Neural cell (in vitro differentiated cells): Measurements from ENCODE around the gene ITGAX. TPM values are rescaled to one million over a fixed set of nuclear protein-coding genes. Genes with fewer than 3 reads are reported as not detected.

Source experiments
- H2AFZ ChIP-seq: fragments of 200-600, 300-800 bp; sonication (generic), shearing (Covaris generic); 2 replicates; pipeline ENCODE4 v1.6.0; 2014; ENCODE audit warnings: low read depth, mild to moderate bottlenecking, antibody characterized with exemption, low read length, moderate library complexity
- H3F3A ChIP-seq: fragments of 200-600 bp; shearing (Covaris generic); 2 replicates; pipeline ENCODE4 v1.6.1; 2016; ENCODE audit warnings: mild to moderate bottlenecking, moderate library complexity, mixed read lengths, antibody characterized with exemption, low read length; ENCODE audit not compliant: insufficient read depth, poor library complexity, severe bottlenecking
- H3K27ac ChIP-seq: fragments of 200-600, 300-800 bp; sonication (generic), shearing (Covaris generic); 2 replicates; pipeline ENCODE4 v1.5.1; 2014; ENCODE audit warnings: mild to moderate bottlenecking, low read length, moderate library complexity
- H3K27me3 ChIP-seq: fragments of 300-800, 200-600 bp; sonication (generic), shearing (Covaris generic); 2 replicates; pipeline ENCODE4 v1.6.0; 2014; ENCODE audit warnings: mild to moderate bottlenecking, low read depth, low read length, moderate library complexity; ENCODE audit not compliant: insufficient read depth
- H3K36me3 ChIP-seq: fragments of 300-800, 200-600 bp; sonication (generic), shearing (Covaris generic); 2 replicates; pipeline ENCODE4 v1.5.1; 2014; ENCODE audit warnings: mild to moderate bottlenecking, antibody characterized with exemption, low read length, moderate library complexity; ENCODE audit not compliant: insufficient read depth
- H3K4me2 ChIP-seq: fragments of 300-800, 200-600 bp; sonication (generic), shearing (Covaris generic); 2 replicates; pipeline ENCODE4 v1.6.0; 2014; ENCODE audit warnings: mild to moderate bottlenecking, low read length
- H3K4me3 ChIP-seq: fragments of 300-800, 200-600 bp; sonication (generic), shearing (Covaris generic); 2 replicates; pipeline ENCODE4 v1.5.1; 2014; ENCODE audit warnings: mild to moderate bottlenecking, low read length, moderate library complexity
- H3K79me2 ChIP-seq: fragments of 200-600 bp; shearing (Covaris generic); replicated peaks from 2 replicates; pipeline ENCODE4 v1.6.0; 2014; ENCODE audit warnings: mild to moderate bottlenecking, low read length, moderate library complexity; ENCODE audit not compliant: insufficient read depth
- H3K9ac ChIP-seq: fragments of 300-800, 200-600 bp; sonication (generic), shearing (Covaris generic); 2 replicates; pipeline ENCODE4 v1.6.1; 2016; ENCODE audit warnings: mild to moderate bottlenecking, low read length, mixed read lengths
- H3K9me2 ChIP-seq: fragments of 200-600 bp; shearing (Covaris generic); 2 replicates; pipeline ENCODE4 v1.6.1; 2016; ENCODE audit warnings: mild to moderate bottlenecking, low read length, mixed read lengths; ENCODE audit not compliant: insufficient read depth
- H3K9me3 ChIP-seq: fragments of 200-600, 300-800 bp; sonication (generic), shearing (Covaris generic); 2 replicates; pipeline ENCODE4 v1.6.1; 2016; ENCODE audit warnings: mild to moderate bottlenecking, mixed run types, low read length, moderate library complexity, mixed read lengths
- H4K20me1 ChIP-seq: fragments of 200-600 bp; shearing (Covaris generic); 2 replicates; pipeline ENCODE4 v1.6.1; 2016; ENCODE audit warnings: mild to moderate bottlenecking, mixed run types; ENCODE audit not compliant: insufficient read depth
- EP300 ChIP-seq: fragments of 450-650 bp; conservative IDR thresholded peaks from 2 replicates; pipeline ENCODE4 v1.6.1; 2014; ENCODE audit warnings: antibody characterized with exemption, mild to moderate bottlenecking, moderate library complexity; ENCODE audit not compliant: poor library complexity, severe bottlenecking
- EZH2 ChIP-seq: fragments of 200-600, 300-800 bp; shearing (Covaris generic), sonication (generic); IDR thresholded peaks from 2 replicates; pipeline ENCODE4 v1.6.1; 2014; ENCODE audit warnings: antibody characterized with exemption, low read length, borderline replicate concordance, mild to moderate bottlenecking; ENCODE audit not compliant: insufficient read depth, poor library complexity, severe bottlenecking
- MXI1 ChIP-seq: fragments of 450-650 bp; conservative IDR thresholded peaks from 2 replicates; pipeline ENCODE4 v1.6.1; 2014; ENCODE audit warnings: antibody characterized with exemption, mild to moderate bottlenecking; ENCODE audit not compliant: poor library complexity, severe bottlenecking
- POLR2AphosphoS5 ChIP-seq: IDR thresholded peaks from 2 replicates; pipeline ENCODE4 v1.6.1; 2012
- RAD21 ChIP-seq: fragments of 450-650 bp; conservative IDR thresholded peaks from 2 replicates; pipeline ENCODE4 v1.6.1; 2014; ENCODE audit warnings: antibody characterized with exemption, mild to moderate bottlenecking, moderate library complexity
- SMC3 ChIP-seq: fragments of 450-650 bp; conservative IDR thresholded peaks from 2 replicates; pipeline ENCODE4 v1.6.1; 2014; ENCODE audit warnings: antibody characterized with exemption, mild to moderate bottlenecking, moderate library complexity; ENCODE audit not compliant: poor library complexity
- TAF1 ChIP-seq: IDR thresholded peaks from 2 replicates; pipeline ENCODE4 v1.6.1; 2012; ENCODE audit warnings: low read depth
- polyA plus RNA-seq: library from polyadenylated mRNA; depleted of rRNA; stranded (reverse); fragments of >200 nt; gene quantifications from 2 replicates; pipeline ENCODE4 v1.2.3, GENCODE V29; 2014
- TF ChIP-seq, protein P1 (sequence below): fragments of 450-650 bp; IDR thresholded peaks from 2 replicates; pipeline ENCODE4 v1.5.1; 2014; ENCODE audit warnings: antibody characterized with exemption, mild to moderate bottlenecking, moderate library complexity; ENCODE audit not compliant: poor library complexity, severe bottlenecking
- TF ChIP-seq, protein P2 (sequence below): IDR thresholded peaks from 2 replicates; pipeline ENCODE4 v1.6.1; 2012; ENCODE audit warnings: borderline replicate concordance

Gene ITGAX
- polyA plus RNA-seq, 1 donor from 2014 or later: not detected

DNA sequence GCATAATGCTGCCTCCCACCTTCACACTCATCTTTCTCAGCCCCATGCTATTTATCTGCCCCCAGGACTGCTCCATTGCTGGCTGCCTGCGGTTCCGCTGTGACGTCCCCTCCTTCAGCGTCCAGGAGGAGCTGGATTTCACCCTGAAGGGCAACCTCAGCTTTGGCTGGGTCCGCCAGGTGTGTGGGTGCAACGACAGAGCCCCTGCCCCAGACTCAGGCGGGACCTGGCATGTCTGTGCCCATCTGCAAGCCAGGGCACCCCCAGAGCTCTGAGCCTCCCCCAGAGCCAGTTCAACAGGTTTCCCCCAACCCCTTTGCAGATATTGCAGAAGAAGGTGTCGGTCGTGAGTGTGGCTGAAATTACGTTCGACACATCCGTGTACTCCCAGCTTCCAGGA is 25.2 kb downstream of the ITGAX start:
- Histone ChIP-seq H3K27me3 (no peaks in the 10 kb centered on the region), H3K79me2 (no peaks in the 10 kb centered on the region), H3K27ac (no peak overlapping the region), H3F3A (no peaks in the 10 kb centered on the region), H3K9me2 (no peaks in the 10 kb centered on the region), H3K4me3 (no peak overlapping the region), H3K9me3 (no peaks in the 10 kb centered on the region), H3K9ac (no peak overlapping the region), H2AFZ (no peak overlapping the region), H3K4me2 (no peak overlapping the region), H4K20me1 (no peaks in the 10 kb centered on the region), H3K36me3 (no peaks in the 10 kb centered on the region)
- TF ChIP-seq, protein P1, sequence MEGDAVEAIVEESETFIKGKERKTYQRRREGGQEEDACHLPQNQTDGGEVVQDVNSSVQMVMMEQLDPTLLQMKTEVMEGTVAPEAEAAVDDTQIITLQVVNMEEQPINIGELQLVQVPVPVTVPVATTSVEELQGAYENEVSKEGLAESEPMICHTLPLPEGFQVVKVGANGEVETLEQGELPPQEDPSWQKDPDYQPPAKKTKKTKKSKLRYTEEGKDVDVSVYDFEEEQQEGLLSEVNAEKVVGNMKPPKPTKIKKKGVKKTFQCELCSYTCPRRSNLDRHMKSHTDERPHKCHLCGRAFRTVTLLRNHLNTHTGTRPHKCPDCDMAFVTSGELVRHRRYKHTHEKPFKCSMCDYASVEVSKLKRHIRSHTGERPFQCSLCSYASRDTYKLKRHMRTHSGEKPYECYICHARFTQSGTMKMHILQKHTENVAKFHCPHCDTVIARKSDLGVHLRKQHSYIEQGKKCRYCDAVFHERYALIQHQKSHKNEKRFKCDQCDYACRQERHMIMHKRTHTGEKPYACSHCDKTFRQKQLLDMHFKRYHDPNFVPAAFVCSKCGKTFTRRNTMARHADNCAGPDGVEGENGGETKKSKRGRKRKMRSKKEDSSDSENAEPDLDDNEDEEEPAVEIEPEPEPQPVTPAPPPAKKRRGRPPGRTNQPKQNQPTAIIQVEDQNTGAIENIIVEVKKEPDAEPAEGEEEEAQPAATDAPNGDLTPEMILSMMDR: no peak
- no peak for TF ChIP-seq SMC3
- no peak for TF ChIP-seq MXI1
- TF ChIP-seq EZH2: no peak
- no peak for TF ChIP-seq EP300
- TF ChIP-seq TAF1: no peak
- no peak for TF ChIP-seq RAD21
- TF ChIP-seq, protein P2, sequence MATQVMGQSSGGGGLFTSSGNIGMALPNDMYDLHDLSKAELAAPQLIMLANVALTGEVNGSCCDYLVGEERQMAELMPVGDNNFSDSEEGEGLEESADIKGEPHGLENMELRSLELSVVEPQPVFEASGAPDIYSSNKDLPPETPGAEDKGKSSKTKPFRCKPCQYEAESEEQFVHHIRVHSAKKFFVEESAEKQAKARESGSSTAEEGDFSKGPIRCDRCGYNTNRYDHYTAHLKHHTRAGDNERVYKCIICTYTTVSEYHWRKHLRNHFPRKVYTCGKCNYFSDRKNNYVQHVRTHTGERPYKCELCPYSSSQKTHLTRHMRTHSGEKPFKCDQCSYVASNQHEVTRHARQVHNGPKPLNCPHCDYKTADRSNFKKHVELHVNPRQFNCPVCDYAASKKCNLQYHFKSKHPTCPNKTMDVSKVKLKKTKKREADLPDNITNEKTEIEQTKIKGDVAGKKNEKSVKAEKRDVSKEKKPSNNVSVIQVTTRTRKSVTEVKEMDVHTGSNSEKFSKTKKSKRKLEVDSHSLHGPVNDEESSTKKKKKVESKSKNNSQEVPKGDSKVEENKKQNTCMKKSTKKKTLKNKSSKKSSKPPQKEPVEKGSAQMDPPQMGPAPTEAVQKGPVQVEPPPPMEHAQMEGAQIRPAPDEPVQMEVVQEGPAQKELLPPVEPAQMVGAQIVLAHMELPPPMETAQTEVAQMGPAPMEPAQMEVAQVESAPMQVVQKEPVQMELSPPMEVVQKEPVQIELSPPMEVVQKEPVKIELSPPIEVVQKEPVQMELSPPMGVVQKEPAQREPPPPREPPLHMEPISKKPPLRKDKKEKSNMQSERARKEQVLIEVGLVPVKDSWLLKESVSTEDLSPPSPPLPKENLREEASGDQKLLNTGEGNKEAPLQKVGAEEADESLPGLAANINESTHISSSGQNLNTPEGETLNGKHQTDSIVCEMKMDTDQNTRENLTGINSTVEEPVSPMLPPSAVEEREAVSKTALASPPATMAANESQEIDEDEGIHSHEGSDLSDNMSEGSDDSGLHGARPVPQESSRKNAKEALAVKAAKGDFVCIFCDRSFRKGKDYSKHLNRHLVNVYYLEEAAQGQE: no peak
- TF ChIP-seq POLR2AphosphoS5: no peak

DNA sequence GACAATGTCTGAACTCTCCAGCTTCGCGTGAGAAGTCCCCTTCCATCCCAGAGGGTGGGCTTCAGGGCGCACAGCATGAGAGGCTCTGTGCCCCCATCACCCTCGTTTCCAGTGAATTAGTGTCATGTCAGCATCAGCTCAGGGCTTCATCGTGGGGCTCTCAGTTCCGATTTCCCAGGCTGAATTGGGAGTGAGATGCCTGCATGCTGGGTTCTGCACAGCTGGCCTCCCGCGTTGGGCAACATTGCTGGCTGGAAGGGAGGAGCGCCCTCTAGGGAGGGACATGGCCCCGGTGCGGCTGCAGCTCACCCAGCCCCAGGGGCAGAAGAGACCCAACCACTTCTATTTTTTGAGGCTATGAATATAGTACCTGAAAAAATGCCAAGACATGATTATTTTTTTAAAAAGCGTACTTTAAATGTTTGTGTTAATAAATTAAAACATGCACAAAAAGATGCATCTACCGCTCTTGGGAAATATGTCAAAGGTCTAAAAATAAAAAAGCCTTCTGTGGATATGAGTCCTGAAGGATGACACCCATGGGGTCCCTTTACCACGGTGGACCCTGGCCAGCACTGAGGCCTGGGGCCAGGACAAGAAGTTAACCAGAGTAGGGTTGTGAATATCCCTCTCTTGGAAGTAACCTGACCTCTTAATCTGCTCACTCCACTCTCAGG is 27.6 kb downstream of the ITGAX start:
- Histone ChIP-seq H3K9me3 (no peaks in the 10 kb centered on the region), H3K4me2 (no peak overlapping the region), H3K27me3 (no peaks in the 10 kb centered on the region), H4K20me1 (no peaks in the 10 kb centered on the region), H3K9me2 (no peaks in the 10 kb centered on the region), H3K27ac (no peak overlapping the region), H2AFZ (no peak overlapping the region), H3F3A (no peaks in the 10 kb centered on the region), H3K9ac (no peak overlapping the region), H3K79me2 (no peaks in the 10 kb centered on the region), H3K36me3 (no peaks in the 10 kb centered on the region), H3K4me3 (no peak overlapping the region)
- TF ChIP-seq EP300 (no peak), SMC3 (no peak), POLR2AphosphoS5 (no peak), EZH2 (no peak)
- TF ChIP-seq, protein P2: no peak
- TF ChIP-seq, protein P1: no peak
